ENCODE measurements around the gene MSN.

GRCh38 chrX:65757943-65758342 is 90.5 kb downstream of the MSN start:
- TF ChIP-seq POLR2A (IDR thresholded peaks at IDR 0.05; ENCODE audit: low read depth, low read length) (no peak), POLR2AphosphoS5 (IDR thresholded peaks at IDR 0.05; ENCODE audit: low read depth, low read length) (no peak)
